H1 (cell line): ENCODE measurements around the gene DICER1. TPM values are rescaled to one million over a fixed set of nuclear protein-coding genes. Genes with fewer than 3 reads are reported as not detected.

Source experiments
- CTCF ChIA-PET: fragments of 300-600 bp; sonication (Branson Sonifier 250); formaldehyde crosslinking; loops from one replicate; lab custom pipeline; 2021; ENCODE audit not compliant: partially characterized antibody; lab: Charles Lee
- POLR2A ChIA-PET: fragments of 300-600 bp; sonication (Branson Sonifier 250); formaldehyde crosslinking; loops from one replicate; lab custom pipeline; 2021; ENCODE audit warnings: inconsistent platforms; ENCODE audit not compliant: partially characterized antibody; lab: Charles Lee
- DNase-seq, 2 experiments: peaks; one replicate each; pipeline versions ENCODE4 v3.0.0 to v3.0.0-alpha.2; 2010 to 2022; ENCODE audit warnings: low spot score in 2 of 2, low read depth in 1 of 2, mixed read lengths in 1 of 2
- FAIRE-seq: peaks from 2 replicates; lab custom pipeline; 2011; peaks lifted over from hg19 to GRCh38; lab: Jason Lieb, UNC
- H2AFZ ChIP-seq: 2 replicates; pipeline ENCODE4 v1.8.1; 2012; ENCODE audit warnings: low read length, inconsistent platforms
- H2AK5ac ChIP-seq: 2 replicates; pipeline ENCODE4 v1.6.1; 2013; ENCODE audit warnings: low read depth, low read length
- H2BK120ac ChIP-seq: replicated peaks from 2 replicates; pipeline ENCODE3; 2013; ENCODE audit warnings: low read depth, low read length, inconsistent platforms
- H2BK12ac ChIP-seq: 2 replicates; pipeline ENCODE4 v1.6.1; 2013; ENCODE audit warnings: low read depth, low read length
- H2BK15ac ChIP-seq: 2 replicates; pipeline ENCODE4 v1.6.1; 2013; ENCODE audit warnings: low read length
- H2BK20ac ChIP-seq: 2 replicates; pipeline ENCODE4 v1.6.1; 2013; ENCODE audit warnings: low read length
- H2BK5ac ChIP-seq: 2 replicates; pipeline ENCODE4 v1.6.1; 2013; ENCODE audit warnings: low read depth, low read length
- H3K14ac ChIP-seq: 2 replicates; pipeline ENCODE4 v1.6.1; 2013; ENCODE audit warnings: inconsistent platforms; ENCODE audit not compliant: insufficient read length
- H3K18ac ChIP-seq: 2 replicates; pipeline ENCODE4 v1.6.1; 2013; ENCODE audit warnings: low read length; ENCODE audit errors: extremely low read depth
- H3K23ac ChIP-seq: 2 replicates; pipeline ENCODE4 v1.6.1; 2013; ENCODE audit warnings: inconsistent platforms; ENCODE audit not compliant: insufficient read length
- H3K23me2 ChIP-seq: 2 replicates; pipeline ENCODE4 v1.6.1; 2013; ENCODE audit warnings: low read depth, low read length
- H3K27ac ChIP-seq: 2 replicates; pipeline ENCODE4 v1.6.1; 2011; ENCODE audit warnings: low read depth, low read length, inconsistent platforms
- H3K27me3 ChIP-seq, 4 experiments: replicated peaks in 1 of 4; 1 replicate in 1 of 4; 2 replicates in 3 of 4; pipeline versions ENCODE4 v1.6.1 to v1.8.1; 2011 to 2013; ENCODE audit warnings: low read length in 3 of 4, mild to moderate bottlenecking in 3 of 4, inconsistent platforms in 2 of 4, mixed read lengths in 2 of 4, moderate library complexity in 1 of 4; ENCODE audit not compliant: control insufficient read depth in 3 of 4, insufficient read depth in 3 of 4; ENCODE audit errors: extremely low read depth in 1 of 4
- H3K36me3 ChIP-seq, 4 experiments: 2 replicates each; pipeline versions ENCODE4 v1.6.1 to v1.8.1; 2011 to 2013; ENCODE audit warnings: mild to moderate bottlenecking in 4 of 4, low read length in 3 of 4, moderate library complexity in 2 of 4, control low read depth in 1 of 4, inconsistent platforms in 1 of 4; ENCODE audit not compliant: insufficient read depth in 4 of 4, control insufficient read depth in 2 of 4
- H3K4ac ChIP-seq: replicated peaks from 2 replicates; pipeline ENCODE3; 2013; ENCODE audit warnings: low read length, low read depth, mixed read lengths, inconsistent platforms; ENCODE audit not compliant: insufficient read length
- H3K4me1 ChIP-seq, 4 experiments: replicated peaks in 1 of 4; 1 replicate in 1 of 4; 2 replicates in 3 of 4; pipeline versions ENCODE4 v1.6.1 to v1.8.1; 2011 to 2013; ENCODE audit warnings: low read length in 3 of 4, inconsistent platforms in 2 of 4, mixed read lengths in 1 of 4; ENCODE audit not compliant: insufficient read depth in 4 of 4, control insufficient read depth in 3 of 4
- H3K4me2 ChIP-seq, 2 experiments: 2 replicates each; pipeline versions ENCODE4 v1.6.1 to v1.8.1; 2011 to 2013; ENCODE audit warnings: low read depth in 2 of 2, low read length in 2 of 2, control low read depth in 1 of 2, inconsistent platforms in 1 of 2, mild to moderate bottlenecking in 1 of 2; ENCODE audit not compliant: insufficient read depth in 1 of 2
- H3K4me3 ChIP-seq, 4 experiments: fragments of 200-600, 300-600 bp in 1 of 4; sonication (generic), shearing (Covaris generic), sonication (Bioruptor Twin) in 1 of 4; 2 replicates each; pipeline versions ENCODE4 v1.5.1 to v1.8.1; 2011 to 2016; ENCODE audit warnings: low read length in 4 of 4, low read depth in 3 of 4, control low read depth in 2 of 4, inconsistent platforms in 2 of 4, mild to moderate bottlenecking in 2 of 4, mixed read lengths in 1 of 4, moderate library complexity in 1 of 4; ENCODE audit not compliant: insufficient read depth in 2 of 4; ENCODE audit errors: extremely low read depth in 1 of 4
- H3K56ac ChIP-seq: replicated peaks from 2 replicates; pipeline ENCODE3; 2013; ENCODE audit warnings: low read depth, mild to moderate bottlenecking, mixed read lengths, low read length, inconsistent platforms; ENCODE audit not compliant: insufficient read length
- H3K79me1 ChIP-seq: 2 replicates; pipeline ENCODE4 v1.6.1; 2013; ENCODE audit warnings: low read depth, low read length, control low read depth
- H3K79me2 ChIP-seq, 2 experiments: 2 replicates each; pipeline versions ENCODE4 v1.6.1 to v1.8.1; 2012 to 2013; ENCODE audit warnings: low read length in 2 of 2, mild to moderate bottlenecking in 2 of 2, inconsistent platforms in 1 of 2; ENCODE audit not compliant: insufficient read depth in 2 of 2, control insufficient read depth in 1 of 2
- H3K9ac ChIP-seq, 4 experiments: replicated peaks in 1 of 4; 1 replicate in 1 of 4; 2 replicates in 3 of 4; pipeline versions ENCODE4 v1.6.1 to v1.8.1; 2011 to 2013; ENCODE audit warnings: low read depth in 3 of 4, low read length in 3 of 4, control low read depth in 2 of 4, mild to moderate bottlenecking in 2 of 4, moderate library complexity in 2 of 4, inconsistent platforms in 1 of 4; ENCODE audit errors: extremely low read depth in 1 of 4
- H3K9me3 ChIP-seq, 2 experiments: 2 replicates each; pipeline versions ENCODE4 v1.6.1 to v1.8.1; 2012 to 2013; ENCODE audit warnings: mild to moderate bottlenecking in 2 of 2, moderate library complexity in 2 of 2, control low read depth in 1 of 2, inconsistent platforms in 1 of 2, low read depth in 1 of 2, low read length in 1 of 2, mixed read lengths in 1 of 2; ENCODE audit not compliant: insufficient read depth in 2 of 2
- H4K20me1 ChIP-seq, 2 experiments: replicated peaks in 1 of 2; 2 replicates each; pipeline versions ENCODE3 to v1.8.1; 2011 to 2013; ENCODE audit warnings: inconsistent platforms in 2 of 2, low read length in 2 of 2, mild to moderate bottlenecking in 1 of 2; ENCODE audit not compliant: insufficient read depth in 2 of 2, control insufficient read depth in 1 of 2
- H4K5ac ChIP-seq: 2 replicates; pipeline ENCODE4 v1.6.1; 2013; ENCODE audit warnings: low read length, low read depth, mixed read lengths, inconsistent platforms; ENCODE audit not compliant: insufficient read length
- H4K8ac ChIP-seq: 2 replicates; pipeline ENCODE4 v1.8.0; 2013; ENCODE audit warnings: mild to moderate bottlenecking, moderate library complexity, low read length, inconsistent platforms; ENCODE audit not compliant: insufficient read depth; ENCODE audit errors: extremely low read depth
- H4K91ac ChIP-seq: replicated peaks from 2 replicates; pipeline ENCODE3; 2013; ENCODE audit warnings: low read length, mixed read lengths, inconsistent platforms; ENCODE audit not compliant: insufficient read length
- CHD1 ChIP-seq: IDR thresholded peaks from 2 replicates; pipeline ENCODE4 v1.6.1; 2012; ENCODE audit warnings: low read depth, low read length, improper control_type of control experiment
- JUND ChIP-seq: IDR thresholded peaks from 2 replicates; pipeline ENCODE4 v1.6.1; 2011; ENCODE audit warnings: mild to moderate bottlenecking, improper control_type of control experiment, low read length
- PHF8 ChIP-seq: fragments of 200-600 bp; sonication (generic); conservative IDR thresholded peaks from 2 replicates; pipeline ENCODE4 v1.7.1; 2012; ENCODE audit warnings: low read depth, mild to moderate bottlenecking, inconsistent platforms, low read length, moderate library complexity
- SAP30 ChIP-seq: fragments of 300-600 bp; sonication (generic); IDR thresholded peaks from 2 replicates; pipeline ENCODE4 v1.7.1; 2012; ENCODE audit warnings: low read length, moderate library complexity, mild to moderate bottlenecking, inconsistent platforms; ENCODE audit not compliant: insufficient read depth, insufficient replicate concordance
- SIX5 ChIP-seq: IDR thresholded peaks from 2 replicates; pipeline ENCODE4 v1.6.1; 2011; ENCODE audit warnings: mild to moderate bottlenecking, low read depth, low read length
- TBP ChIP-seq: IDR thresholded peaks from 2 replicates; pipeline ENCODE4 v1.6.1; 2011; ENCODE audit warnings: low read depth, low read length, improper control_type of control experiment
- WGBS, 2 experiments: shearing (Covaris generic) in 1 of 2; methylation state at CpG; one replicate each; pipeline versions ENCODE4 v1.1.6 to v1.1.7; 2013 to 2015; ENCODE audit warnings: low lambda C conversion rate in 2 of 2, mixed read lengths in 2 of 2, inconsistent platforms in 1 of 2, low coverage in 1 of 2, missing lambda C conversion rate in 1 of 2; ENCODE audit not compliant: insufficient replicate concordance in 2 of 2, insufficient coverage in 1 of 2, insufficient read length in 1 of 2; ENCODE audit errors: extremely low coverage in 1 of 2, missing lambda C conversion rate in 1 of 2; 5-methylcytosine and 5-hydroxymethylcytosine counted together
- polyA plus RNA-seq, 7 experiments: library from polyadenylated mRNA; depleted of rRNA in 3 of 7; stranded (reverse) in 5 of 7; unstranded in 2 of 7; fragments of >200 nt in 5 of 7; fragments of 200-250 nt in 2 of 7; gene quantifications; 1 replicate in 5 of 7; 2 replicates in 1 of 7; 4 replicates in 1 of 7; pipeline versions ENCODE4 v1.2.1 to v1.2.3, GENCODE V29; 2011 to 2013; ENCODE audit warnings: missing spikeins in 2 of 7, mixed read lengths in 2 of 7
- total RNA-seq: library from RNA; stranded (reverse); fragmentation: NEBNext Ultra II Directional; extraction: Animal tissue kit (Norgen Biotek cat#: 25700); gene quantifications from 2 replicates; pipeline ENCODE4 v1.2.1, GENCODE V29; 2021
- TF ChIP-seq, protein P1 (sequence below): IDR thresholded peaks from 2 replicates; pipeline ENCODE4 v1.6.1; 2011; ENCODE audit warnings: low read length, improper control_type of control experiment
- TF ChIP-seq, protein P2 (sequence below): IDR thresholded peaks from 2 replicates; pipeline ENCODE4 v1.6.1; 2012; ENCODE audit warnings: inconsistent platforms

The DICER1 gene
- total and polyA plus RNA-seq, 2 of the 8 experiments (the other 6 are each of a cell fraction or from before 2014, with no cell fraction given): 11.9 to 61.8 TPM

DNA sequence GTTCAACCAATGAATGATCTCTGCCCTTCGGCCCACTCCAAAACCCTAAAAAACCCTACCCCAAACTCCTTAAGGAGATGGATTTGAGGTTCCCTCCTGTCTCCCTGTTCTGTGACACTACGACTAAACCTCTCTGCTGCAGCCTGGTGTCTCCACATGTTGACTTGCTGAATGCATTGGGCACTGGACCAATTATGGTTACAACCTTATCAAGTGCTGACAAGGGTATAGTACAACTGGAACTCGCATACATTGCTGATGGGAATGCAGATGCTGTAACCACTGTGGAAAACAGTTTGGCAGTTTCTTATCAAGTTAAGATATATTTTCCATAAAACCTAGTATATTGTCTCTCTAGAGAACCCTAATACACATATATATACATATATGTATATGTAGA, 6.3 kb upstream of the DICER1 start:
- CTCF ChIA-PET: interaction anchor here (1.4 kb wide), 1 partner anchor 92 kb away, joined by 4 read pairs; no protein-coding TSS in a partner anchor
- H2BK120ac ChIP-seq: no peak overlapping the region

More for the DNA sequence above, 6.3 kb upstream of the DICER1 start:
- H3K27ac ChIP-seq: no peak overlapping the region
- no peak overlapping the region for H4K8ac ChIP-seq
- no peak overlapping the region for H2BK15ac ChIP-seq
- 98% methylated on average over 3 of the region's 3 CpGs; no CpG with 5 or more reads in 1 of the 2 experiments for WGBS, 2 experiments
- no peak overlapping the region for H3K23ac ChIP-seq
- no peak overlapping the region for H2AK5ac ChIP-seq
- DNase-seq: no peak
- no peak overlapping the region for H3K4me3 ChIP-seq
- TF ChIP-seq TBP: no peak
- no peak for TF ChIP-seq SAP30
- no peak for TF ChIP-seq CHD1
- no peak for TF ChIP-seq JUND
- TF ChIP-seq, protein P1, sequence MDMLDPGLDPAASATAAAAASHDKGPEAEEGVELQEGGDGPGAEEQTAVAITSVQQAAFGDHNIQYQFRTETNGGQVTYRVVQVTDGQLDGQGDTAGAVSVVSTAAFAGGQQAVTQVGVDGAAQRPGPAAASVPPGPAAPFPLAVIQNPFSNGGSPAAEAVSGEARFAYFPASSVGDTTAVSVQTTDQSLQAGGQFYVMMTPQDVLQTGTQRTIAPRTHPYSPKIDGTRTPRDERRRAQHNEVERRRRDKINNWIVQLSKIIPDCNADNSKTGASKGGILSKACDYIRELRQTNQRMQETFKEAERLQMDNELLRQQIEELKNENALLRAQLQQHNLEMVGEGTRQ: no peak
- TF ChIP-seq, protein P2, sequence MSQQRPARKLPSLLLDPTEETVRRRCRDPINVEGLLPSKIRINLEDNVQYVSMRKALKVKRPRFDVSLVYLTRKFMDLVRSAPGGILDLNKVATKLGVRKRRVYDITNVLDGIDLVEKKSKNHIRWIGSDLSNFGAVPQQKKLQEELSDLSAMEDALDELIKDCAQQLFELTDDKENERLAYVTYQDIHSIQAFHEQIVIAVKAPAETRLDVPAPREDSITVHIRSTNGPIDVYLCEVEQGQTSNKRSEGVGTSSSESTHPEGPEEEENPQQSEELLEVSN: no peak
- TF ChIP-seq SIX5: no peak
- TF ChIP-seq PHF8: no peak
- H4K20me1 ChIP-seq: no peaks in the 10 kb centered on the region
- H3K23me2 ChIP-seq: no peaks in the 10 kb centered on the region
- H4K5ac ChIP-seq: no peak overlapping the region
- no peak for FAIRE-seq
- H3K18ac ChIP-seq: no peak overlapping the region
- no peak overlapping the region for H3K56ac ChIP-seq
- H3K14ac ChIP-seq: no peak overlapping the region
- no peak overlapping the region for H3K9ac ChIP-seq
- H3K79me2 ChIP-seq: no peaks in the 10 kb centered on the region
- no peak overlapping the region for H4K91ac ChIP-seq
- H2BK12ac ChIP-seq: no peak overlapping the region
- no peak overlapping the region for H2AFZ ChIP-seq
- peaks cover 4 to 5% of the 10 kb centered on the region in 2 experiments; a peak in 2 of 4 replicates for H3K9me3 ChIP-seq
- peaks cover 0 to 3% (median 2%) of the 10 kb centered on the region in 4 experiments; a peak in 1 of 7 replicates for H3K4me1 ChIP-seq
- H2BK5ac ChIP-seq: no peak overlapping the region
- H3K36me3 ChIP-seq: no peaks in the 10 kb centered on the region; a peak in 1 of 8 replicates
- no peak overlapping the region for H2BK20ac ChIP-seq
- H3K79me1 ChIP-seq: no peaks in the 10 kb centered on the region
- POLR2A ChIA-PET: interaction anchor here (1.2 kb wide), 1 partner anchor 11 kb away, joined by 3 read pairs; no protein-coding TSS in a partner anchor
- no peaks in the 10 kb centered on the region for H3K27me3 ChIP-seq
- no peak overlapping the region for H3K4ac ChIP-seq
- H3K4me2 ChIP-seq: no peak overlapping the region
